GM18867 (cell line): Measurements from ENCODE around the gene RPS21.

ENCODE experiments used
- ATAC-seq: cut with Tn5 transposase; IDR thresholded peaks from one replicate; pipeline ENCODE4 v1.9.1; 2021; ENCODE audit warnings: mild to moderate bottlenecking, moderate library complexity; ENCODE audit not compliant: unreplicated experiment

RPS21 gene

GRCh38 chr20:62409086-62409853, 22.4 kb downstream of the RPS21 start:
- ATAC-seq: no peak

- no peak for ATAC-seq
Measured at GRCh38 chr20:62409931-62410745, 23.2 kb downstream of the RPS21 start.

GRCh38 chr20:62410746-62411478, 24.0 kb downstream of the RPS21 start:
- ATAC-seq: no peak

DNA sequence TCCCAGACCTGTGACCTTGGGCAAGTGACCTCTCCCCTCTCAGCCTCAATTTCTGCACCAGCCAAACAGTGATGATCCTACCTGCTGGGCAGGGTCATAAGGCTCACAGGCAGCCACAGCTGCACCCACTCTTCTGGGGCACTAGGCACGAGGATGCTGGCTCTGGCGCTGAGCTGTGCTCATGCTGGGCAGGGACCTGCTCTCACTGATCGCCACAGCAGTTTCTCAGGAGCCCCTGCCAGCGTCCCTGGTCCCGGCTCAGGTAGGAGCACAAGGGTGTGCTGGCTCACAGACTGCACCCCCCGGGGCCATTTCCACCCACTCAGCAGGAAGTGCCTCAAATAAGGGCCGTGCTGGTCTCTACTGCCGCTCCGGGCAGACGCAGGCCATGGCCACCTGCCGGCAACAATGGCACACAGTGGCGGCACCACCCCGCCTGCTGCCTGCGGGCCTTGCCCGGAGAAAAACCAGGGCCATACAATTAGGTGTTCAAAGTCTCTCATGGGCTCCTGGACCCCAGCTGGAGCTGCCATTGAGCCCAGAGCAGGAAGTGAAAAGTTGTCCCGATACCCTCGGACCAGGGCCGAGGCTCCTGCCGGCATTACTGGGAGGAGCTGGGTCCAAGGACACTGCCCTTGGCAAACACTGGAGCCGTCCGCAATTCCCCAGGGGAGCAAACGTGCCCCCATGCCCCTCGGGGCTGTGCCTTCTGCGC, 24.7 kb downstream of the RPS21 start:
- no peak for ATAC-seq

DNA sequence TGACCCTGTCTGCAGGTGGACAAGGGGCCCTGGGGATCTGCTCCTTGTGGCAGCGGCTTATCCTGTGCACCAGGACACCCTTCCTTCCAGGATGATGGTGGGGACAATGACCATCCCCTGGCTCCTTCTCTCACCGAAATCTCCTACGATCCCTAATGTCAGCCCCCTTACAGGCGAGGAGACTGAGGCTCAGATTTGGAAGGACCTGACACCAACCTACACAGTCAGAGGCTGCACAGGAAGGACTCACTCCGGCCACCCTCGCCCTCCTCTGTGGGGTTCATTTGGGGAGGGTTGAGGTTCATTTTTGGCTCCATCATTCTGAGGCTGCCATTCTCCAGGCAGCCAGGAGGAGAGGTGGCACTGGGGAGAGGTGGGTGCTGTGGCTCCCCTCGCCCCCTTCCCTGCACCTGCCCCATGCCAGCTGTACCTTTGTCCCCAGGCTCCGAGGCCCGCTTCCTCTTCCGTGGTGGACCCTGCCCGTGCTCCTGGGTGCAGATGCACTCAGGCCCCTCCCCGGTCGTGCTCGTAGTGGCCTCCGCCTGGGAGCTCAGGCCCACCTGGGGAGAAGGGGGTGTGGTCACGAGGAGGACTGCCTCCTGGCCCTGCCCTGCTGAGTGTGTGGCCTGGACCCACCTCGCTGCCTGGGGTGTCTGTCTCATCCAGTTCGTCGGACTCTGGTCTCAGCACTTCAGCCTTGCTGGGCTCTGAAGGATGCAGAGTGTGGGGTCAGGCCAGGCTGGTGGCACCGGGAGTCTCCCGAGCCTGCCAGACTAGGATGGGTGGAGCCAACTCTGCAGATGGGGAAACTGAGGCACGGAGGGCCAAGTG, 25.5 kb downstream of the RPS21 start:
- no peak for ATAC-seq

DNA sequence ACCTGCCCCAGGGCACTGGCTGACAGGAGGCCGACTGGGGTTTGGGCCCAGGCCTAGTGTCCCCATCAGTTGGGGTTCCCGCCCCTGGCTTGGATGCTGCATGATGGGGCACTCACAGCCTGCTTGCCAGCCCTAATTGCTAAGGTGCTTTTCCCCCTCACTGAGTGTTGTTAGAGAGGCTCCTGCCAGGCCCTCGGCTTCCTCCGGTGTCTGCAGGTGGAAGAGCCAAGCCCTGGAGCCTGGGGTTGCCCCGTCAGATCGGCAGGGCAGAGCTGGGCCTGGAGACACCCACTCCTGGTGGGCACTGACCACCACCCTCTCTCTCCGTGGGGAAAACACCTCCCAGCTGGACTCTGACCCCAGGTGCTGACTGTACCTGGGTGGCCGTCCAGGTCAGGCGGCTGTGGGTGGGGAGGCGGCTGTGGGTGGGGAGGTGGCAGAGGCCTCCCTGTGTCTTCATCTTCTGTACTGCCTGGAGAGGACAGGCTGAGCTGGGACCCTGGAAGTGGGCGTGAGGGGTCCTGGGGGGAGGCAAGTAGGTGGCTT, 26.2 kb downstream of the RPS21 start:
- no peak for ATAC-seq

DNA sequence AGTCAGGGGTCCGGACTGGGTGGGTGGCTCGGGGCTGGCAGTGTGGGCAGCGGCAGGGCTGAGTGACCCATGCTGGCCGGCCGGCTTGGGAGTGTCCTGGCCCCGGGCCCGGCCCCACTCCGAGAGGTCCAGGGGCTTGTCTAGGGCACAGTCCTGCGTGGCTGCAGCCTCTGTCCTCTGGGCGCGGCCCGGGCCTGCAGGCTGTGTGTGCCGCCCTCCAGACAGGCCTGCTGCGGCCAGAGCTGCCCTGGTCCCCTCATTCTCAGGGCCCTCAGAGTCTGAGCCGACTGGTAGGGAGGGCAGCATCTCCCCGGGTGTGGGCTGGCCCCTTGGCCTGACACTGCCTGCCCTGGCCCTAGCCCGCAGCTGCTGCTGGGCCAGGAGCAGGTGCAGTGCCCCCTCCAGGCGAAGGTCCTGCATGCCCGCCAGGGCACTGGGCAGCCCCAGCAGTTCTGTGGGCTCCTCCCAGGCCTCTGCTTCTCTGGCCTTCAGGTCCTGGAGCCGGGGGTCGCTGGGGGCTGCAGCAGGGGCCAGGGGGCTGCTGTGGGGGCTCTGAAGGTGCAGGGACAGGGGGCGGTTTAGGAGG, 27.1 kb downstream of the RPS21 start:
- ATAC-seq: no peak

GRCh38 chr20:62415354-62416111, 28.6 kb downstream of the RPS21 start:
- ATAC-seq: no peak

DNA sequence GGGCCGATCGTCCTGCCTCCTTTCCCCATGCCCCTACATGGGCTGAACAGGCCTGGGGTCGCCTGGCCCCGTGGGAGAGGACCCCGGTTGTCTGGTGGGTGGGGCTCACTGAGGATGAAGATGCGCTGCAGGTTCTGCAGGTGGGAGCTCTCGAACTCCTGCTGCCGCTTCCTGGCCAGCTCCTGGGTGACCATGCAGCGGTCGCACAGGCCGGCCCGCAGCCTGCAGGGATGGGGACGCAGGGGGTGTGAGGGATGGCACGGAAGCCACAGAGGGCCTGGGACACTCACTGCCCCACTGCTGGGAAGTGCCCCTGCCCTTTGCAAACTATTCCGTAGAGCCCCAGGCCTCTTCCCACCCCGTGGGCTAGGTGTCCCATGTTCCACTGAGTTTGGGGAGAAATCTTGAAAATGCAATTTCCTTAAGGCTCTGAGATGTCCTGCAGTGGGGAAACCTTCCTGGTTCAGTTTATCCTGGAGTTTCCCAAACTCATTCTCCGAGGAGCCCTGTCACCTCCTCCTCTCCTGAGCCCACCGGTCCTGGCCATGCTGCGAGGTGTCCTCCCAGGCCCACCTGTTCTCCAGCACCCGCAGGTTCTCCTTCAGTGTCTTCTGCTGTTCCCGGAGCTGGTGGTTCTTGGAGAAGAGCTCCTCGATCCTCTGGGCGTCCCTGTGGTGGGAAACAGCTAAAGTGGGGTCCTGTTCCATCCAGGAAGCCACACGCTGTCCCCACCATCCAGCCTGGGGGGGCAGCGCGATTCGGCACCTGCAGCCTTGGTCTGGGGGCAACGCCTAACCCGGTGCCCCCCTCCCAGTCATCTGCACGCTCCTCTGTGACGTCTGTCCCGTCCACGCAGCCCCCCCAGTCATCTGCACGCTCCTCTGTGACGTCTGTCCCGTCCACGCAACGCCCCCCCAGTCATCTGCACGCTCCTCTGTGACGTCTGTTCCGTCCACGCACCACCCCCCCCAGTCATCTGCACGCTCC, 30.0 kb downstream of the RPS21 start:
- no peak for ATAC-seq

DNA sequence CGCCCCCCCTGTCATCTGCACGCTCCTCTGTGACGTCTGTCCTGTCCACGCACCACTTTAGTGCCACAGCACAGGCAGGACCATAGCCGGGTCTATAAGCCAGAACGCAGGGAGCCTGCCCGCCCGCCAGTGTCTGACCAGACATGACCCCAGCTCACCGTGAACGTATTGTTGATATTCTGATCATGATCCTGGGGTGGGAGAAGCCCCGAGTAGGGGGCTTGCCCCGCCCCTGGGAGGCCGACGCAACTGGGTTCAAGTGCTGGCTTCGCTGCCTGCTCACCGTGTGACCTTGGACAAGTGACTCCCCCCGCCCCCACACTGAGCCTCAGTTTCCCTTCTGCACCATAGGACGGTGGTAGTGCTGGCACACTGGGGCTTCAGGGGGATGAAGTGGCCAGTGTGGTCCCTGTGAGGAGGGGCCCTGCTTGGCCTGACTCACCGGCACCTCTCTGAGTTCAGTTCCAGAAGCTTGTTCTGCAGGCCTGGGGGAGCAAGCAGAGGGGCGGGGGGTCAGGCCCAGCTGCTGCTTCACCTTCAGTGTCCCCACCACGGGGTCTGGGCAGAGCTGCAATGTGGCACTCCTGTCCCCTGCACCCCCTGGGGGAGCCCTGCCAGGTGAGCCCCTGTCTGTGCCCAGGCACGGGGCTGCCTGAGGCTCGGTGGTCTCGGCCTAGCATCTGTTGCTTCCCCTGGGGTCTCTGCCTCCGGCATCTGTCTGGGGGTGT, 31.2 kb downstream of the RPS21 start:
- ATAC-seq: no peak

GRCh38 chr20:62418709-62419487, 32.0 kb downstream of the RPS21 start:
- no peak for ATAC-seq

DNA sequence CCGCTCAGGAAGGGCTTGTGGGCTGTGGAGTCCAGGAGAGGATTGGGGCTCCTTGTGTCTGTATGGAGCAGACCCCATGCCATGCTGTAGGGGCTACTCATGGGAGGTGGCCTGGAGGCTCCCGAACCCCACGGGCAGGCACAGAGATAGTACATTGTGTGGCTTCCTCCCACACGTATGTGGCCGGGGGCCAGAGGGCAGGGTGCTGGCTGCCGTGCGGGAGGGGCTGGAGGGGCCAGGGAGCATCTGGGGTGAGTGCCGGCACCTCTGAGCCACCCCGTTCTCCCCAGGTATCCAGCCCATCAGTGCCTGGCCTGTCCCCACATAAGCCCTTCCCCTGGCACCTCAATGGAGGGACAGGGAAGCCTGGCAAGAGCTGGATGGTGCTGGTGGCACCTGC, 32.9 kb downstream of the RPS21 start:
- no peak for ATAC-seq

DNA sequence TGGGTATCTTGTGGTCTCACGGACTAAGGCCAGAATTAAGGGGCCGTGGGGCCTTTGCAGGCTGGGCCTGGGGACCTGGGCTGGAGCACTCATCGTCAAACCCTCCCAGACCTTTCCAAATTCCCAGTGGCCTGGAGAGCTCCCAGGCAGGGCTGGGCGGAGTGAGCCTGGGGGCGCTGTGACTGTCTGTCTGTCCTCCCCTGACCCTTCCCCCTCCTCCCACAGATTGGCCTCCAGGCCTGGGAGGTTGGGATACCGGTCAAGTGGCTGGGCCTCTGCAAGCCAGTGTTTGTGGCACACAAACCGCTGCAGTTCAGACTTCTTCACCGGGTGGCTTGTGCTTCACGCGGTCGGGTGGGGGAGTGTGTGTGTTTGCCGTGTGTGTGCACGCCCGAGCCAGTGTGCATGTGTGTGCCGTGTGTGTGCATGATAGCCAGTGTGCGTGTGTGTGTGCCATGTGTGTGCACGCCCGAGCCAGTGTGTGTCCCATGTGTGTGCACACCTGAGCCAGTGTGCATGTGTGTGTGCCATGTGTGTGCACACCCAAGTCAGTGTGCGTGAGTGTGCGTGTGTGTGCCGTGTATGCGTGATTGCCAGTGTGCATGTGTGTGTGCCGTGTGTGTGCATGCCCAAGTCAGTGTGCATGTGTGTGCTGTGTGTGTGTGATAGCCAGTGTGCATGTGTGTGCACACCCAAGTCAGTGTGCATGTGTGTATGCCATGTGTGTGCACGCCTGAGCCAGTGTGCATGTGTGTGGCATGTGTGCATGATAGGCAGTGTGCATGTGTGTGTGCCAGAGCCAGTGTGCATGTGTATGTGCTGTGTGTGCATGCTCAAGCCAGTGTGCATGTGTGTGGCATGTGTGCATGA, 34.2 kb downstream of the RPS21 start:
- no peak for ATAC-seq

- ATAC-seq: no peak
Measured at GRCh38 chr20:62421716-62421990, 34.8 kb downstream of the RPS21 start.

DNA sequence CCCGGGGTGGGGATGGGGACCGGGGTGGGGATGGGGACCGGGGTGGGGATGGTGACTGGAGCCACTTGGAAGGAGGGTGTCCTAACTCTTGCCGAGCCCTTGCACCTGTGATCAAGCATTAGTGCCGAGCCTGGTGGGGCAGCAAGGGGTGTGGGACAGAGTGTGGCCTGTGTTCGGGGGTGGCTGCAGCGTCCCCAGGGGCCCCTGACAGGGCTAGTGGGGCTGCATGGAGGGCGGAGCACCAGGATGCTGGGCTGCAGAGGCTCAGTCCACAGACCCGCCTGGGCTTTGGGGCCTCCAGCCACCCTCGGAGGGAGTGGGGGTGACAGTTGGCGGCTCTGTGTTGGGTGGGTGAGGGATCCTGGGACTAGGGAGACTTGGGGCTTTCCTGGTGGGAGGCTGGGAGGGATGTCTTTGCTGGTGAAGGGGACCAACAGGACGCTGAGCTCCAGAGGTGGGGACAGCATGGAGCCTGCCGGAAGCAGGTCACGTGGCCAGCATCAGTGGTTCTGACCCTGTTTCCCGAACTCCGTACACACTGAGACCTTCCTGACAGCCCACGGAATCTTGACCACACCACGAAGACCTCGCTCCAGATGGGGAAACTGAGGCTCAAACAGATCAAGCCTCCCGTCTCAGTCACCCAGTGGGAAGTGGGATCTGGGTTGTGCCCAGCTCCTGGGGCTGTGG, 35.9 kb downstream of the RPS21 start:
- no peak for ATAC-seq
